H1 (cell line): Measurements from ENCODE around the gene IGFL3. TPM values are rescaled to one million over a fixed set of nuclear protein-coding genes. Genes with fewer than 3 reads are reported as not detected.

Experiments used
- CTCF ChIA-PET: fragments of 300-600 bp; sonication (Branson Sonifier 250); formaldehyde crosslinking; loops from one replicate; lab custom pipeline; 2021; ENCODE audit not compliant: partially characterized antibody; lab: Charles Lee
- POLR2A ChIA-PET: fragments of 300-600 bp; sonication (Branson Sonifier 250); formaldehyde crosslinking; loops from one replicate; lab custom pipeline; 2021; ENCODE audit warnings: inconsistent platforms; ENCODE audit not compliant: partially characterized antibody; lab: Charles Lee
- DNase-seq, 2 experiments: peaks; one replicate each; pipeline versions ENCODE4 v3.0.0 to v3.0.0-alpha.2; 2010 to 2022; ENCODE audit warnings: low spot score in 2 of 2, low read depth in 1 of 2, mixed read lengths in 1 of 2
- FAIRE-seq: peaks from 2 replicates; lab custom pipeline; 2011; peaks lifted over from hg19 to GRCh38; lab: Jason Lieb, UNC
- H2AFZ ChIP-seq: 2 replicates; pipeline ENCODE4 v1.8.1; 2012; ENCODE audit warnings: low read length, inconsistent platforms
- H2AK5ac ChIP-seq: 2 replicates; pipeline ENCODE4 v1.6.1; 2013; ENCODE audit warnings: low read depth, low read length
- H2BK120ac ChIP-seq: replicated peaks from 2 replicates; pipeline ENCODE3; 2013; ENCODE audit warnings: low read depth, low read length, inconsistent platforms
- H2BK12ac ChIP-seq: 2 replicates; pipeline ENCODE4 v1.6.1; 2013; ENCODE audit warnings: low read depth, low read length
- H2BK15ac ChIP-seq: 2 replicates; pipeline ENCODE4 v1.6.1; 2013; ENCODE audit warnings: low read length
- H2BK20ac ChIP-seq: 2 replicates; pipeline ENCODE4 v1.6.1; 2013; ENCODE audit warnings: low read length
- H2BK5ac ChIP-seq: 2 replicates; pipeline ENCODE4 v1.6.1; 2013; ENCODE audit warnings: low read depth, low read length
- H3K14ac ChIP-seq: 2 replicates; pipeline ENCODE4 v1.6.1; 2013; ENCODE audit warnings: inconsistent platforms; ENCODE audit not compliant: insufficient read length
- H3K18ac ChIP-seq: 2 replicates; pipeline ENCODE4 v1.6.1; 2013; ENCODE audit warnings: low read length; ENCODE audit errors: extremely low read depth
- H3K23ac ChIP-seq: 2 replicates; pipeline ENCODE4 v1.6.1; 2013; ENCODE audit warnings: inconsistent platforms; ENCODE audit not compliant: insufficient read length
- H3K23me2 ChIP-seq: 2 replicates; pipeline ENCODE4 v1.6.1; 2013; ENCODE audit warnings: low read depth, low read length
- H3K27ac ChIP-seq: 2 replicates; pipeline ENCODE4 v1.6.1; 2011; ENCODE audit warnings: low read depth, low read length, inconsistent platforms
- H3K27me3 ChIP-seq, 4 experiments: replicated peaks in 1 of 4; 1 replicate in 1 of 4; 2 replicates in 3 of 4; pipeline versions ENCODE4 v1.6.1 to v1.8.1; 2011 to 2013; ENCODE audit warnings: low read length in 3 of 4, mild to moderate bottlenecking in 3 of 4, inconsistent platforms in 2 of 4, mixed read lengths in 2 of 4, moderate library complexity in 1 of 4; ENCODE audit not compliant: control insufficient read depth in 3 of 4, insufficient read depth in 3 of 4; ENCODE audit errors: extremely low read depth in 1 of 4
- H3K36me3 ChIP-seq, 4 experiments: 2 replicates each; pipeline versions ENCODE4 v1.6.1 to v1.8.1; 2011 to 2013; ENCODE audit warnings: mild to moderate bottlenecking in 4 of 4, low read length in 3 of 4, moderate library complexity in 2 of 4, control low read depth in 1 of 4, inconsistent platforms in 1 of 4; ENCODE audit not compliant: insufficient read depth in 4 of 4, control insufficient read depth in 2 of 4
- H3K4ac ChIP-seq: replicated peaks from 2 replicates; pipeline ENCODE3; 2013; ENCODE audit warnings: low read length, low read depth, mixed read lengths, inconsistent platforms; ENCODE audit not compliant: insufficient read length
- H3K4me1 ChIP-seq, 4 experiments: replicated peaks in 1 of 4; 1 replicate in 1 of 4; 2 replicates in 3 of 4; pipeline versions ENCODE4 v1.6.1 to v1.8.1; 2011 to 2013; ENCODE audit warnings: low read length in 3 of 4, inconsistent platforms in 2 of 4, mixed read lengths in 1 of 4; ENCODE audit not compliant: insufficient read depth in 4 of 4, control insufficient read depth in 3 of 4
- H3K4me2 ChIP-seq, 2 experiments: 2 replicates each; pipeline versions ENCODE4 v1.6.1 to v1.8.1; 2011 to 2013; ENCODE audit warnings: low read depth in 2 of 2, low read length in 2 of 2, control low read depth in 1 of 2, inconsistent platforms in 1 of 2, mild to moderate bottlenecking in 1 of 2; ENCODE audit not compliant: insufficient read depth in 1 of 2
- H3K4me3 ChIP-seq, 4 experiments: fragments of 200-600, 300-600 bp in 1 of 4; sonication (generic), shearing (Covaris generic), sonication (Bioruptor Twin) in 1 of 4; 2 replicates each; pipeline versions ENCODE4 v1.5.1 to v1.8.1; 2011 to 2016; ENCODE audit warnings: low read length in 4 of 4, low read depth in 3 of 4, control low read depth in 2 of 4, inconsistent platforms in 2 of 4, mild to moderate bottlenecking in 2 of 4, mixed read lengths in 1 of 4, moderate library complexity in 1 of 4; ENCODE audit not compliant: insufficient read depth in 2 of 4; ENCODE audit errors: extremely low read depth in 1 of 4
- H3K56ac ChIP-seq: replicated peaks from 2 replicates; pipeline ENCODE3; 2013; ENCODE audit warnings: low read depth, mild to moderate bottlenecking, mixed read lengths, low read length, inconsistent platforms; ENCODE audit not compliant: insufficient read length
- H3K79me1 ChIP-seq: 2 replicates; pipeline ENCODE4 v1.6.1; 2013; ENCODE audit warnings: low read depth, low read length, control low read depth
- H3K79me2 ChIP-seq, 2 experiments: 2 replicates each; pipeline versions ENCODE4 v1.6.1 to v1.8.1; 2012 to 2013; ENCODE audit warnings: low read length in 2 of 2, mild to moderate bottlenecking in 2 of 2, inconsistent platforms in 1 of 2; ENCODE audit not compliant: insufficient read depth in 2 of 2, control insufficient read depth in 1 of 2
- H3K9ac ChIP-seq, 4 experiments: replicated peaks in 1 of 4; 1 replicate in 1 of 4; 2 replicates in 3 of 4; pipeline versions ENCODE4 v1.6.1 to v1.8.1; 2011 to 2013; ENCODE audit warnings: low read depth in 3 of 4, low read length in 3 of 4, control low read depth in 2 of 4, mild to moderate bottlenecking in 2 of 4, moderate library complexity in 2 of 4, inconsistent platforms in 1 of 4; ENCODE audit errors: extremely low read depth in 1 of 4
- H3K9me3 ChIP-seq, 2 experiments: 2 replicates each; pipeline versions ENCODE4 v1.6.1 to v1.8.1; 2012 to 2013; ENCODE audit warnings: mild to moderate bottlenecking in 2 of 2, moderate library complexity in 2 of 2, control low read depth in 1 of 2, inconsistent platforms in 1 of 2, low read depth in 1 of 2, low read length in 1 of 2, mixed read lengths in 1 of 2; ENCODE audit not compliant: insufficient read depth in 2 of 2
- H4K20me1 ChIP-seq, 2 experiments: replicated peaks in 1 of 2; 2 replicates each; pipeline versions ENCODE3 to v1.8.1; 2011 to 2013; ENCODE audit warnings: inconsistent platforms in 2 of 2, low read length in 2 of 2, mild to moderate bottlenecking in 1 of 2; ENCODE audit not compliant: insufficient read depth in 2 of 2, control insufficient read depth in 1 of 2
- H4K5ac ChIP-seq: 2 replicates; pipeline ENCODE4 v1.6.1; 2013; ENCODE audit warnings: low read length, low read depth, mixed read lengths, inconsistent platforms; ENCODE audit not compliant: insufficient read length
- H4K8ac ChIP-seq: 2 replicates; pipeline ENCODE4 v1.8.0; 2013; ENCODE audit warnings: mild to moderate bottlenecking, moderate library complexity, low read length, inconsistent platforms; ENCODE audit not compliant: insufficient read depth; ENCODE audit errors: extremely low read depth
- H4K91ac ChIP-seq: replicated peaks from 2 replicates; pipeline ENCODE3; 2013; ENCODE audit warnings: low read length, mixed read lengths, inconsistent platforms; ENCODE audit not compliant: insufficient read length
- RBBP5 ChIP-seq: IDR thresholded peaks from 2 replicates; pipeline ENCODE4 v1.7.1; 2012; ENCODE audit warnings: low read depth, mild to moderate bottlenecking, inconsistent platforms, low read length, moderate library complexity, borderline replicate concordance
- WGBS, 2 experiments: shearing (Covaris generic) in 1 of 2; methylation state at CpG; one replicate each; pipeline versions ENCODE4 v1.1.6 to v1.1.7; 2013 to 2015; ENCODE audit warnings: low lambda C conversion rate in 2 of 2, mixed read lengths in 2 of 2, inconsistent platforms in 1 of 2, low coverage in 1 of 2, missing lambda C conversion rate in 1 of 2; ENCODE audit not compliant: insufficient replicate concordance in 2 of 2, insufficient coverage in 1 of 2, insufficient read length in 1 of 2; ENCODE audit errors: extremely low coverage in 1 of 2, missing lambda C conversion rate in 1 of 2; 5-methylcytosine and 5-hydroxymethylcytosine counted together
- polyA plus RNA-seq, 7 experiments: library from polyadenylated mRNA; depleted of rRNA in 3 of 7; stranded (reverse) in 5 of 7; unstranded in 2 of 7; fragments of >200 nt in 5 of 7; fragments of 200-250 nt in 2 of 7; gene quantifications; 1 replicate in 5 of 7; 2 replicates in 1 of 7; 4 replicates in 1 of 7; pipeline versions ENCODE4 v1.2.1 to v1.2.3, GENCODE V29; 2011 to 2013; ENCODE audit warnings: missing spikeins in 2 of 7, mixed read lengths in 2 of 7
- total RNA-seq: library from RNA; stranded (reverse); fragmentation: NEBNext Ultra II Directional; extraction: Animal tissue kit (Norgen Biotek cat#: 25700); gene quantifications from 2 replicates; pipeline ENCODE4 v1.2.1, GENCODE V29; 2021

The IGFL3 gene
- total and polyA plus RNA-seq, 2 of the 8 experiments (the other 6 are each of a cell fraction or from before 2014, with no cell fraction given), result 0.12 TPM; not detected in 1

DNA sequence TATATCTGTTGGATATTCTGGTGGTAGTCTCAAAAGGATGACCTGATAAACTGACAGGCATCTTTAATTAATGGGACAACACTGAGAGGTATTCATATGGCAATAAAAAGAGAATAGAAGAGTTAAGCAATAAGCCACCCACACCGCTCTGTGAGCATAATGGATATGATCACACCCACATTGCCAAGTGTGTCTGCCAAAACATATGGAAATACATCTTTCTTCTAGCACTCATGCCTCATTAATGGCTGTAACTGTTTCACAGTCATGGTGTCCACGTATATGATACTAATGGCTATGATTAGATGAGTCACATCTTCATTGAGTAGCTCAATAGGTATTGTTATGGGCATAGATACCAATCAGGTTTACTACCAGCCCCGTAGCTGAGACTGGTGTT, 13.1 kb downstream of the IGFL3 start:
- H4K20me1 ChIP-seq, result no peaks in the 10 kb centered on the region
- 92% methylated on average over 3 of the region's 3 CpGs; no CpG with 5 or more reads in 1 of the 2 experiments for WGBS, 2 experiments
- FAIRE-seq, result no peak
- no peak for TF ChIP-seq RBBP5

More for the DNA sequence above, 13.1 kb downstream of the IGFL3 start:
- H2BK12ac ChIP-seq, result no peak overlapping the region
- H3K79me2 ChIP-seq, result no peaks in the 10 kb centered on the region
- ChIA-PET CTCF (interaction anchor here (0.6 to 1.2 kb wide), 3 partner anchors 29 to 154 kb away, joined by 3 to 4 read pairs (median 3); no protein-coding TSS in a partner anchor), POLR2A (no interaction called here)
- no peaks in the 10 kb centered on the region for H3K79me1 ChIP-seq
- peaks cover 0 to 3% (median under 1%) of the 10 kb centered on the region in 4 experiments; a peak in 3 of 7 replicates for H3K4me1 ChIP-seq
- H3K9ac ChIP-seq, result no peak overlapping the region
- no peaks in the 10 kb centered on the region for H3K27me3 ChIP-seq
- no peak overlapping the region for H4K91ac ChIP-seq
- H3K18ac ChIP-seq, result no peak overlapping the region
- no peaks in the 10 kb centered on the region for H3K9me3 ChIP-seq
- no peak overlapping the region for H3K4me3 ChIP-seq
- H2BK15ac ChIP-seq, result no peak overlapping the region
- no peak overlapping the region for H2BK5ac ChIP-seq
- H3K4me2 ChIP-seq, result no peak overlapping the region
- H2AK5ac ChIP-seq, result no peak overlapping the region
- no peaks in the 10 kb centered on the region for H3K23me2 ChIP-seq
- no peak overlapping the region for H4K5ac ChIP-seq
- DNase-seq, result no peak
- H3K23ac ChIP-seq, result no peak overlapping the region
- no peaks in the 10 kb centered on the region for H3K36me3 ChIP-seq
- no peak overlapping the region for H2BK20ac ChIP-seq
- no peak overlapping the region for H2BK120ac ChIP-seq
- H3K27ac ChIP-seq, result no peak overlapping the region
- H3K56ac ChIP-seq, result no peak overlapping the region
- no peak overlapping the region for H3K4ac ChIP-seq
- no peak overlapping the region for H4K8ac ChIP-seq
- H3K14ac ChIP-seq, result no peak overlapping the region
- H2AFZ ChIP-seq, result no peak overlapping the region
